Prostate gland (tissue), 2 donors: Measurements from ENCODE around the gene HERC6.

Experiments used
- POLR2A ChIP-seq: fragments of 450-650 bp; IDR thresholded peaks from one replicate; pipeline ENCODE4 v1.6.1; 2016; ENCODE audit warnings: antibody characterized with exemption, mild to moderate bottlenecking
- POLR2AphosphoS5 ChIP-seq: sonication (generic); formaldehyde crosslinking; IDR thresholded peaks from one replicate; pipeline ENCODE4 v1.6.1; 2017; ENCODE audit warnings: antibody characterized with exemption
- TF ChIP-seq, protein P1 (sequence below), 4 experiments: fragments of 200-600 bp in 2 of 4; fragments of 450-650 bp in 2 of 4; sonication (generic) in 2 of 4; IDR thresholded peaks; 1 replicate in 3 of 4; 2 replicates in 1 of 4; pipeline ENCODE4 v1.5.1; 2016 to 2019; ENCODE audit warnings: antibody characterized with exemption in 4 of 4, mild to moderate bottlenecking in 2 of 4, moderate library complexity in 2 of 4

DNA sequence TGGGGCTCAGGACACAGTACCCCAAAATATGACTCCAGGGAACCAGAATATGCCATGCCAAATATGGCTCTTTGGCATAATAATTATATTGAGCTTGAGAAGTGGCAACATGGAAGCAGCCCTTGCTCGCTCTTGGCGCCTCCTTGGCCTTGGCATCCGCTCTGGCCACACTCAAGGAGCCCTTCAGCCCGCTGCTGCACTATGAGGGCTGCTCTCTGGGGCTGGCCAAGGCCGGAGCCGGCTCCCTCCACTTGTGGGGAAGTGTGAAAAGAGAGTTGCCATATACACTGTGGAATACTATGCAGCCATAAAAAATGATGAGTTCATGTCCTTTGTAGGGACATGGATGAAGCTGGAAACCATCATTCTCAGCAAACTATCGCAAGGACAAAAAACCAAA lies 18.4 kb upstream of the HERC6 start:
- TF ChIP-seq, protein P1, sequence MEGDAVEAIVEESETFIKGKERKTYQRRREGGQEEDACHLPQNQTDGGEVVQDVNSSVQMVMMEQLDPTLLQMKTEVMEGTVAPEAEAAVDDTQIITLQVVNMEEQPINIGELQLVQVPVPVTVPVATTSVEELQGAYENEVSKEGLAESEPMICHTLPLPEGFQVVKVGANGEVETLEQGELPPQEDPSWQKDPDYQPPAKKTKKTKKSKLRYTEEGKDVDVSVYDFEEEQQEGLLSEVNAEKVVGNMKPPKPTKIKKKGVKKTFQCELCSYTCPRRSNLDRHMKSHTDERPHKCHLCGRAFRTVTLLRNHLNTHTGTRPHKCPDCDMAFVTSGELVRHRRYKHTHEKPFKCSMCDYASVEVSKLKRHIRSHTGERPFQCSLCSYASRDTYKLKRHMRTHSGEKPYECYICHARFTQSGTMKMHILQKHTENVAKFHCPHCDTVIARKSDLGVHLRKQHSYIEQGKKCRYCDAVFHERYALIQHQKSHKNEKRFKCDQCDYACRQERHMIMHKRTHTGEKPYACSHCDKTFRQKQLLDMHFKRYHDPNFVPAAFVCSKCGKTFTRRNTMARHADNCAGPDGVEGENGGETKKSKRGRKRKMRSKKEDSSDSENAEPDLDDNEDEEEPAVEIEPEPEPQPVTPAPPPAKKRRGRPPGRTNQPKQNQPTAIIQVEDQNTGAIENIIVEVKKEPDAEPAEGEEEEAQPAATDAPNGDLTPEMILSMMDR (IDR thresholded peaks at IDR 0.05): no peak
- no peak for TF ChIP-seq POLR2AphosphoS5
- no peak for TF ChIP-seq POLR2A
